ENCODE results near the gene CARD11. TPM values are rescaled to one million over a fixed set of nuclear protein-coding genes. Genes with fewer than 3 reads are reported as not detected.

The CARD11 gene
- total RNA-seq, 6 experiments from 2014 or later, result not detected

GRCh38 chr7:2979951-2980350 lies 63.7 kb downstream of the CARD11 start:
- no peak for DNase-seq
- Mint-ChIP-seq H3K27ac (no peak overlapping the region), H3K4me1 (ENCODE audit: low read depth) (no peaks in the 10 kb centered on the region), H3K36me3 (ENCODE audit: low read depth) (no peaks in the 10 kb centered on the region), H3K4me3 (no peak overlapping the region), H3K9me3 (peaks cover 14% of the 10 kb centered on the region; the same call in 1 of the 2 replicates), H3K27me3 (ENCODE audit: insufficient read depth) (peaks cover 14% of the 10 kb centered on the region)
- TF ChIP-seq CTCF (IDR thresholded peaks at IDR 0.05), result no peak

- no peak for DNase-seq
- Mint-ChIP-seq H3K27ac (no peak overlapping the region), H3K36me3 (ENCODE audit: low read depth) (no peaks in the 10 kb centered on the region), H3K4me1 (ENCODE audit: low read depth) (no peaks in the 10 kb centered on the region), H3K9me3 (peaks cover 14% of the 10 kb centered on the region; the same call in 1 of the 2 replicates), H3K27me3 (ENCODE audit: insufficient read depth) (peaks cover 14% of the 10 kb centered on the region), H3K4me3 (no peak overlapping the region)
- TF ChIP-seq CTCF (IDR thresholded peaks at IDR 0.05), result no peak
Observed at GRCh38 chr7:2979201-2979631, 64.5 kb downstream of the CARD11 start.

- Mint-ChIP-seq H3K36me3 (ENCODE audit: low read depth) (no peaks in the 10 kb centered on the region), H3K4me1 (ENCODE audit: low read depth) (no peaks in the 10 kb centered on the region), H3K4me3 (no peak overlapping the region), H3K9me3 (peaks cover 14% of the 10 kb centered on the region; the same call in 1 of the 2 replicates), H3K27ac (no peak overlapping the region), H3K27me3 (ENCODE audit: insufficient read depth) (peaks cover 16% of the 10 kb centered on the region)
- DNase-seq, result no peak
- TF ChIP-seq CTCF (IDR thresholded peaks at IDR 0.05), result no peak
Observed at GRCh38 chr7:2978408-2978807, 65.3 kb downstream of the CARD11 start.

- Mint-ChIP-seq H3K27ac (no peak overlapping the region), H3K4me3 (no peak overlapping the region), H3K9me3 (peaks cover 8% of the 10 kb centered on the region; the same call in 1 of the 2 replicates), H3K27me3 (ENCODE audit: insufficient read depth) (peaks cover 14% of the 10 kb centered on the region), H3K4me1 (ENCODE audit: low read depth) (no peaks in the 10 kb centered on the region), H3K36me3 (ENCODE audit: low read depth) (no peaks in the 10 kb centered on the region)
- no peak for TF ChIP-seq CTCF (IDR thresholded peaks at IDR 0.05)
- no peak for DNase-seq
Observed at GRCh38 chr7:2975821-2976371, 67.8 kb downstream of the CARD11 start.

GRCh38 chr7:2974093-2974819 lies 69.4 kb downstream of the CARD11 start:
- no peak for TF ChIP-seq CTCF (IDR thresholded peaks at IDR 0.05)
- Mint-ChIP-seq H3K9me3 (peaks cover 4% of the 10 kb centered on the region; the same call in 1 of the 2 replicates), H3K4me1 (ENCODE audit: low read depth) (no peaks in the 10 kb centered on the region), H3K4me3 (no peak overlapping the region), H3K27ac (no peak overlapping the region), H3K27me3 (ENCODE audit: insufficient read depth) (peaks cover 12% of the 10 kb centered on the region), H3K36me3 (ENCODE audit: low read depth) (no peaks in the 10 kb centered on the region)
- DNase-seq, result no peak

Data from HFFc6 (cell line).